Stimulated activated CD8-positive, alpha-beta memory T cell treated with anti-CD3 and anti-CD28 coated beads, Interleukin-15, amount 100 ng/mL, for 48 hours (primary cell): Measurements from ENCODE around the gene ABHD11.

Source experiments
- DNase-seq, 2 donors: peaks; one replicate each; pipeline ENCODE4 v3.0.0-alpha.2; 2020; ENCODE audit warnings: low read depth in 2 of 2

Gene ABHD11

GRCh38 chr7:73701357-73701995, 37.1 kb downstream of the ABHD11 start:
- DNase-seq: no peak

- no peak for DNase-seq
These were observed 37.9 kb downstream of the ABHD11 start for GRCh38 chr7:73700581-73701134.

GRCh38 chr7:73700069-73700423, 38.6 kb downstream of the ABHD11 start:
- DNase-seq: no peak

- no peak for DNase-seq
These were observed 39.1 kb downstream of the ABHD11 start for GRCh38 chr7:73699370-73700068.

GRCh38 chr7:73698410-73698809, 40.2 kb downstream of the ABHD11 start:
- DNase-seq: no peak

GRCh38 chr7:73696372-73696771, 42.2 kb downstream of the ABHD11 start:
- no peak for DNase-seq

GRCh38 chr7:73690646-73691045, 48.0 kb downstream of the ABHD11 start:
- DNase-seq: no peak

- no peak for DNase-seq
These were observed 50.3 kb downstream of the ABHD11 start for GRCh38 chr7:73688288-73688687.
